ENCODE data around the gene MARS1.
"Not testable (repeated sequence)": the region's sequence is repeated elsewhere in the genome, so short reads cannot be mapped to it uniquely, and the experiment has no call there.

Gene MARS1

DNA sequence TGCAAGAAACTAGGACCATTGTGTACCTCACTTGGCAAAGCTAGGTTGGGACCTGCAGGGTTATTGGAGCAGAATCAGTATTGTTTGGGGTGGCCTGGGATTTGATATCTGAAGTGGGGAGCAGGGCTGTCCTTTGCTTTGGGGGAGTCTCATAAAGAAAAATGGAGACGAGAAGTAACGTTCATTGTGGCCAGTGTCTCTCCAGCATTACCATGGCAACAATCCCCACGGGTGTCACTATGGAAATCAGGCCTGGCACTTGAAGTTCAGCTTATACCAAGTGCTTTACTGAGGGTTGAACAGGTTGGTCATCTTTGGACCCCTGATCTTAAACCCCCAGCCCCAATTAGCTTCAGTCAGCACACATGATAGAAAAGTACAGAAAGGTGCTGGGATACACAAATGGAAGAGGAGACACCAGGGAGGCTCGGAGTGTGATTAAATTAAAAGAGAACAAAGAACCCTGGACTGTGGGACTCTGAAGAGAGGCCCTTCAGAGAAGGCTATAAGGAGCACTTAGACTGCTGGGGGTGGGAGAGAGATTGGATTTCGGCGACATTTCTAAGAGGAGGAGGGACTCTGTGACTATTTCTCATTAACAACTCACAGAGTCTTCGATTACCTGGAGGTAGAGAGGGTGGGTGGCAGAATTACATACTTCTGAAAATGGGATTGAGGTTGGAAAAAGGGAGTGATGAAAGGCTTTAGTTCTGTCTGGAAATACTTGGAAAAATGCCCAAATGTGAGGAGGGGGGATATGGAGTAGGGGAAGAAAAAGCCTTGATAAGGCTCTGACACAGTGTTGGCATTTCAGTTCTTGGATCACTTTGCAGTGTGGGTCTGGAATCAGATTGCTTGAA, 65.7 kb downstream of the MARS1 start:
- DNase-seq, result no peak

DNA sequence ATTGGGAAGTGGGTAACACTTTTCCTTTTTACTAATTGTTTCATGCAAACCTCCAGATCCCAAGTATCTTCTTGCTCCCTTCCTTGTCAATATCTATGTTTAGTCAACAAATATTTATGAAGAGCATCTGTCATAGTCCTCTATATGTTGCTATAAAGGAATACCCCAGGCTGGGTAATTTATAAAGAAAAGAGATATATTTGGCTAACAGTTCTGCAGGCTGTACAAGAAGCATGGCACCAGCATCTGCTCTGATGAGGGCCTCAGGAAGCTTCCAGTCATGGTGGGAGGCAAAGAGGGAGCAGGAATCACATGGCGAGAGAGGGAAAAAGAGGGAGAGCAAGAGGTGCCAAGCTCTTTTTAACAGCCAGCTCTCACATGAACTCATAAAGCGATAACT, 66.6 kb downstream of the MARS1 start:
- DNase-seq, result no peak

DNA sequence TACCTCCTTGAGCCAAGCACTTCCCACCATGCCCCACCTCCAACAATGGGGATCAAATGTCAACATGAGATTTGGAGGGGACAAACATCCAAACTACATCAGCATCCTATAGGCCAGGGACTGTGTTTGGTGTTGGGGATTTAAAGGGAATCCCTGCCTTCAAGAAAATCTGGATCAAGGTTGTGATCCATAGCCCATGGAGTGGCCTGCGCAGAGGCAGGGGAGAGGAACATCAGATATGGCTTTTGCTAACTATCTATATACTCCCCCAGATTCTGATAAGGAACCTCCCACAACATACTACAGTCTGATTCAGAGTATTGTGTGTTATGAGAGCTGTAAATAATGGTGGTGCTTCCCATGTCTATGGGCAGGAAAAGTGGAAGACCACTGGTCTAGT, 67.0 kb downstream of the MARS1 start:
- no peak for DNase-seq

DNA sequence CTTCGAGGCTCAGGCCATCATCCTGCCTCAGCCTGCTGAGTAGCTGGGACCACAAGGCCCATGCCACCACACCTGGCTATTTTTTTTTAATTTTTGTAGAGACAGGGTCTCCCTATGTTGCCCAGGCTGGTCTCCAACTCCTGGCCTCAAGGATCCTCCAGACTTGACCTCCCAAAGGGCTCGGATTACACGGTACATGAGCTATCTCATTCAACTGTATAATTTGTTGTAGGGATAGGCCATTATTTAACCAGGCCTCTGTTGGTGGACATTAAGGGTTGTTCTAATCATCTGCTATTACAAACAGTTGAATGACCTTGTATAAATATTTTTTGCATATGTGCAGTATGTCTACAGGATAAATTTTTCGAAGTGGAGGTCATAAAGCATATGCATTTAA, 71.0 kb downstream of the MARS1 start:
- no peak for DNase-seq

DNA sequence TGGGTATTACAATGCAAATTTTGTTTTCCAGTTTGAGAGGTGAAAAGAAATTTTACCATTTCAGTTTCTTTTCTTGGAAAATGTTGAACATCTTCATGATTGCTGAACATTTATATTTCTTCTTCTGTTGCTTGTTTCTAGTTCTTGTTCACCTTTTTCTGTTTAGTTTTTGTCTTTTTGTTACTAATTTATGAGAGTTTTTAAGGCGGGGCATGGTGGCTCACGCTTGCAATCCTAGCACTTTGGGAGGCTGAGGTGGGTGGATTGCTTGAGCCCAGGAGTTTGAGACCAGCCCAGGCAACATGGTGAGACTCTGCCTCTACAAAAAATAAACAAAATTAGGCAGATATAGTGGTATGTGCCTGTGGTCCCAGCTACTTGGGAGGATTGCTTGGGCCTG, 72.6 kb downstream of the MARS1 start:
- no peak for DNase-seq

DNA sequence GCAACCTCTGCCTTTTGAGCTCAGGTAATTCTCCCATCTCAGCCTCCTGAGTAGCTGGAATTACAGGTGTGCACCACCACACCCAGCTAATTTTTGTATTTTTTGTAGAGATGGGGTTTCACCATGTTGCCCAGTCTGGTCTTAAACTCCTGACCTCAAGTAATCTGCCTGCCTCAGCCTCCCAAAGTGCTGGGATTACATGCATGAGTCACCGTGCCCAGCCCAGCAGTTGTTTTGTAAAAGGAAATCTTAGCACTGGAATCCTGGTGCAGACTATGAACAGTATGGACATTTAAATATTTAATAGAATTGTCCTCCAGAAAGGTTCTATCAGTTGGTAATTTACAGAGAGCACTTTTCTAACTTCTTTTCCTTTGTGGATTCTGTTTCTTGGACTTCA, 73.2 kb downstream of the MARS1 start:
- DNase-seq, result not testable (repeated sequence)

DNA sequence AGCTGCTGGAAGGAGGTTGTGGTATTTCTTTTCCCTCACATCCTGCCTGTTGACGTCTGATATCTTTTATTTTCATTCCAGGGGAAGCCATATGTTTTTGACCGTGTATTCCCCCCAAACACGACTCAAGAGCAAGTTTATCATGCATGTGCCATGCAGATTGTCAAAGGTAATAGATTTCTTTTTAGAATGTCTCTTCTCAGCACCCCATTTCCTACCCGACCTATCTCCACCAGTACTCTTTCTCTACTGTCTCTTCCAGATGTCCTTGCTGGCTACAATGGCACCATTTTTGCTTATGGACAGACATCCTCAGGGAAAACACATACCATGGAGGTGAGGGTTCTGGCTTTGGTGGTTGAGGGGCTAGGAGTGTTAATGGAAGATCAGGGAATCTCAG, 75.5 kb downstream of the MARS1 start:
- no peak for DNase-seq

DNA sequence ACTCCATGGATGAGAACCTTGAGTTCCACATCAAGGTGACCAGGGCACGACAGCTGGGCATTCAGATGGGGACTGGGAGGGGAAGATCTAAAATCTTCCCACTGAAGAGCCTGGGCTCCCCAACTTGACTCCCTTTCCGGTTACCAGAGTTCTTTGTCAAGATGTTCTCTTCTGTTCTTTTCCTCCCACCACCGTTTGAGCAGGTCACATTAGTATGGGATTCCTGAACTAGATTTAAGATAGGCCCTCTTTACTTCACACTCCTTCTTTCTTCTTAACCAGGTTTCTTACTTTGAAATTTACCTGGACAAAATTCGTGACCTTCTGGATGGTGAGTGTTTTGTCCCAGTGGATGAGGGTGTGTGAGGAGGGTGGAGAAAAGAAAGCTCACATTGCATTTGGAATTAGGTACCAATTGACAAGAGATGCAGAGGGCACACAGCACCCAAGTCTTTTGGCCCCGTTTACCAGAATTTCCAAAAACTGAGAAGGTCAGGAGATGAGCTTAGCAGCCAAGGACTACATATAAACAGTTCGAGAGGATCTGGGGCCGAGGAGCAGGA, 76.4 kb downstream of the MARS1 start:
- DNase-seq, result no peak

All from NCI-H2029 (cell line).